NCI-H526 treated with DMSO at 0.1 percent for 48 hours (cell line): ENCODE data around the gene TMEM191C.
"Not testable (repeated sequence)": the region's sequence is repeated elsewhere in the genome, so short reads cannot be mapped to it uniquely, and the experiment has no call there.

ENCODE experiments used
- DNase-seq: peaks from one replicate; lab custom pipeline; 2025; lab: John Stamatoyannopoulos, UW

The TMEM191C gene

GRCh38 chr22:21473664-21474063 is 6.5 kb downstream of the TMEM191C start:
- DNase-seq: not testable (repeated sequence)

- DNase-seq: not testable (repeated sequence)
These were observed 16.9 kb downstream of the TMEM191C start for GRCh38 chr22:21484039-21484438.

- not testable (repeated sequence) for DNase-seq
These were observed 20.5 kb downstream of the TMEM191C start for GRCh38 chr22:21487723-21488122.

GRCh38 chr22:21489149-21489680 is 22.0 kb downstream of the TMEM191C start:
- not testable (repeated sequence) for DNase-seq

- DNase-seq: not testable (repeated sequence)
These were observed 23.4 kb downstream of the TMEM191C start for GRCh38 chr22:21490556-21490955.

GRCh38 chr22:21492271-21492670 is 25.1 kb downstream of the TMEM191C start:
- not testable (repeated sequence) for DNase-seq

GRCh38 chr22:21493789-21494782 is 26.9 kb downstream of the TMEM191C start:
- not testable (repeated sequence) for DNase-seq

GRCh38 chr22:21497984-21498383 is 30.8 kb downstream of the TMEM191C start:
- not testable (repeated sequence) for DNase-seq

- DNase-seq: not testable (repeated sequence)
These were observed 31.3 kb downstream of the TMEM191C start for GRCh38 chr22:21498489-21498888.

- DNase-seq: not testable (repeated sequence)
These were observed 32.7 kb downstream of the TMEM191C start for GRCh38 chr22:21499623-21500506.

GRCh38 chr22:21510397-21510796 is 43.2 kb downstream of the TMEM191C start:
- DNase-seq: not testable (repeated sequence)

GRCh38 chr22:21512022-21512421 is 44.8 kb downstream of the TMEM191C start:
- not testable (repeated sequence) for DNase-seq

- DNase-seq: not testable (repeated sequence)
These were observed 46.9 kb downstream of the TMEM191C start for GRCh38 chr22:21514117-21514516.

- not testable (repeated sequence) for DNase-seq
These were observed 48.0 kb downstream of the TMEM191C start for GRCh38 chr22:21515234-21515633.

- not testable (repeated sequence) for DNase-seq
These were observed 49.3 kb downstream of the TMEM191C start for GRCh38 chr22:21516522-21516921.

GRCh38 chr22:21516970-21517764 is 50.0 kb downstream of the TMEM191C start:
- not testable (repeated sequence) for DNase-seq
